ENCODE data around the gene ADSL.
A peak's percentile ranks its signal among the peaks of the same experiment; 100 is the strongest.

ADSL gene

GRCh38 chr22:40420341-40421081 is 74.2 kb downstream of the ADSL start:
- no peak for DNase-seq

GRCh38 chr22:40421082-40421350 is 74.7 kb downstream of the ADSL start:
- no peak for DNase-seq

- DNase-seq, result no peak
These were observed 75.6 kb downstream of the ADSL start for GRCh38 chr22:40421941-40422340.

- no peak for DNase-seq
These were observed 76.4 kb downstream of the ADSL start for GRCh38 chr22:40422558-40423309.

- no peak for DNase-seq
These were observed 77.0 kb downstream of the ADSL start for GRCh38 chr22:40423310-40423688.

- DNase-seq, result no peak
These were observed 77.8 kb downstream of the ADSL start for GRCh38 chr22:40423882-40424640.

GRCh38 chr22:40425082-40425481 is 78.8 kb downstream of the ADSL start:
- DNase-seq, result no peak

- peak; percentile 80 for DNase-seq
These were observed 80.5 kb downstream of the ADSL start for GRCh38 chr22:40426594-40427333.

GRCh38 chr22:40428796-40429195 is 82.5 kb downstream of the ADSL start:
- no peak for DNase-seq

- no peak for DNase-seq
These were observed 83.2 kb downstream of the ADSL start for GRCh38 chr22:40429481-40429880.

- DNase-seq, result no peak
These were observed 84.7 kb downstream of the ADSL start for GRCh38 chr22:40430991-40431390.

GRCh38 chr22:40432157-40432556 is 85.9 kb downstream of the ADSL start:
- DNase-seq, result no peak

- no peak for DNase-seq
These were observed 86.3 kb downstream of the ADSL start for GRCh38 chr22:40432625-40433024.

GRCh38 chr22:40433416-40434090 is 87.3 kb downstream of the ADSL start:
- DNase-seq, result no peak

GRCh38 chr22:40434106-40434505 is 87.8 kb downstream of the ADSL start:
- DNase-seq, result no peak

- no peak for DNase-seq
These were observed 88.4 kb downstream of the ADSL start for GRCh38 chr22:40434745-40435144.

GRCh38 chr22:40436505-40437431 is 90.5 kb downstream of the ADSL start:
- DNase-seq, result peak; percentile 56

Measured in midbrain (tissue), 1 donor.